Kidney (tissue), 14 donors: ENCODE results near the gene PIGL. TPM values are rescaled to one million over a fixed set of nuclear protein-coding genes. Genes with fewer than 3 reads are reported as not detected.
"Not testable (repeated sequence)": the region's sequence is repeated elsewhere in the genome, so short reads cannot be mapped to it uniquely, and the experiment has no call there.

Experiments used
- DNase-seq, 5 donors: peaks; one replicate each; pipeline ENCODE4 v3.0.0-alpha.2; 2013 to 2020
- FAIRE-seq: peaks from 2 replicates; lab custom pipeline; 2012; peaks lifted over from hg19 to GRCh38; lab: Jason Lieb, UNC
- H3K27ac ChIP-seq, 2 donors: one replicate each; pipeline ENCODE4 v1.7.0; 2013; ENCODE audit warnings: low read depth in 2 of 2, low read length in 2 of 2, inconsistent platforms in 1 of 2
- H3K27me3 ChIP-seq: one replicate; pipeline ENCODE4 v1.7.1; 2013; ENCODE audit warnings: low read length, inconsistent platforms; ENCODE audit not compliant: control insufficient read depth, insufficient read depth
- H3K36me3 ChIP-seq, 3 donors: one replicate each; pipeline versions ENCODE4 v1.7.0 to v1.7.1; 2013; ENCODE audit warnings: low read length in 3 of 3, control low read depth in 1 of 3, inconsistent platforms in 1 of 3; ENCODE audit not compliant: insufficient read depth in 3 of 3, control insufficient read depth in 2 of 3
- H3K4me1 ChIP-seq, 3 donors: one replicate each; pipeline versions ENCODE4 v1.7.0 to v1.7.1; 2013; ENCODE audit warnings: low read length in 3 of 3, inconsistent platforms in 1 of 3, low read depth in 1 of 3; ENCODE audit not compliant: control insufficient read depth in 2 of 3, insufficient read depth in 2 of 3
- H3K4me3 ChIP-seq, 3 donors: one replicate each; pipeline versions ENCODE4 v1.7.0 to v1.8.1; 2013; ENCODE audit warnings: low read length in 3 of 3, control low read depth in 1 of 3, inconsistent platforms in 1 of 3
- H3K9ac ChIP-seq, 3 donors: one replicate each; pipeline versions ENCODE4 v1.7.0 to v1.7.1; 2013; ENCODE audit warnings: low read length in 3 of 3, control low read depth in 1 of 3, inconsistent platforms in 1 of 3
- H3K9me3 ChIP-seq, 3 donors: one replicate each; pipeline versions ENCODE4 v1.7.0 to v1.7.1; 2013; ENCODE audit warnings: low read length in 3 of 3, control low read depth in 1 of 3, inconsistent platforms in 1 of 3; ENCODE audit not compliant: control insufficient read depth in 2 of 3, insufficient read depth in 1 of 3
- CTCF ChIP-seq: IDR thresholded peaks from 3 replicates; pipeline ENCODE4 v1.5.1; 2012; ENCODE audit warnings: mild to moderate bottlenecking, moderate library complexity, borderline replicate concordance; ENCODE audit not compliant: insufficient read depth; ENCODE audit errors: extremely low read depth
- intact Hi-C: fragments of 100-400 bp; cut with DNase I; formaldehyde crosslinking; loops from one replicate; pipeline ENCODE4 v1.11.1; 2022
- polyA plus RNA-seq: library from polyadenylated mRNA; stranded (reverse); fragments of 350-450 nt; fragmentation: Illumina TruSeq; extraction: RNeasy Lipid Tissue Mini Kit (QIAGEN cat#74804); gene quantifications from one replicate; pipeline ENCODE4 v1.2.3, GENCODE V29; 2014; ENCODE audit warnings: low read depth, low replicate concordance; ENCODE audit not compliant: insufficient read depth
- total RNA-seq: library from RNA; stranded (reverse); fragmentation: NEBNext Ultra II Directional; extraction: Animal tissue kit (Norgen Biotek cat#: 25700); gene quantifications from one replicate; pipeline ENCODE4 v1.2.1, GENCODE V29; 2021
- donor health status: control.
- donor health status: control.
- donor health status: control.
- donor health status: control.
- donor health status: control.
- donor health status: DM: yes; HTN: yes; CAD: no.
- donor health status: Normal renal cell carcinoma (clear cell type).

The PIGL gene
- total and polyA plus RNA-seq, 2 donors from 2014 or later = 13.6 to 33.5 TPM

- no peak overlapping the region for H3K4me3 ChIP-seq
- no peaks in the 10 kb centered on the region for H3K36me3 ChIP-seq
- H3K9ac ChIP-seq = no peak overlapping the region
- no peak for TF ChIP-seq CTCF
- FAIRE-seq (no peak), DNase-seq (no peak)
- H3K4me1 ChIP-seq = peaks cover 6 to 15% (median 12%) of the 10 kb centered on the region in 3 donors
- no peak overlapping the region for H3K27ac ChIP-seq
- no peaks in the 10 kb centered on the region for H3K27me3 ChIP-seq
- intact Hi-C loops = no loop called here
- no peaks in the 10 kb centered on the region for H3K9me3 ChIP-seq
Observed at GRCh38 chr17:16288860-16289571, 72.0 kb downstream of the PIGL start.

DNA sequence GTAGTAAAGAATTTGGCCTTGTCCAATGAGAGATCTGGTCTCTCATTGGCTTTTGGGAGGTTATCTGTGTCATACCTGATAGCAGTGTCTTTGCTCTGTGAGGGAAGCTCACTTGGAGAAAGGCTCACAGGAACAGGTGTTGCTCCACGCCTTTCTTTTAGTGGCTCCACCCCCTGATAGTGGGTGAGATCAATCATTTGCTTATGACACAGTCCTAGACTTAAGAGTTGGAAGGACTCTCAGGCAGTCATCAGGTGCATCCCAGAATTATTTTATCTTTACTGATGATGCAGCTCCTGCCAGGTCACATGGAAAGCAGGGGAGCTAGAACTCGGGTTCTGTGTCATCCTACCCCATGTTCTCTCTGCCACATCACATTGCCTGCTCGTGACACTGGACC is 76.9 kb downstream of the PIGL start:
- no peak overlapping the region for H3K4me3 ChIP-seq
- H3K27ac ChIP-seq = no peak overlapping the region
- peaks cover 0 to 8% (median 6%) of the 10 kb centered on the region in 3 donors for H3K4me1 ChIP-seq
- H3K27me3 ChIP-seq = no peaks in the 10 kb centered on the region
- H3K36me3 ChIP-seq = no peaks in the 10 kb centered on the region
- FAIRE-seq (no peak), DNase-seq (no peak)
- intact Hi-C loops = no loop called here
- H3K9ac ChIP-seq = no peak overlapping the region
- TF ChIP-seq CTCF = no peak
- no peaks in the 10 kb centered on the region for H3K9me3 ChIP-seq

GRCh38 chr17:16294560-16294959 is 77.5 kb downstream of the PIGL start:
- DNase-seq (no peak), FAIRE-seq (no peak)
- no peak for TF ChIP-seq CTCF
- Histone ChIP-seq H3K36me3 (no peaks in the 10 kb centered on the region), H3K4me1 (peaks cover 0 to 8% (median 6%) of the 10 kb centered on the region in 3 donors), H3K9me3 (no peaks in the 10 kb centered on the region), H3K27ac (no peak overlapping the region), H3K27me3 (no peaks in the 10 kb centered on the region), H3K9ac (no peak overlapping the region), H3K4me3 (no peak overlapping the region)
- intact Hi-C loops = no loop called here

- H3K9ac ChIP-seq, H3K36me3 ChIP-seq, FAIRE-seq, H3K4me3 ChIP-seq, H3K27ac ChIP-seq, H3K4me1 ChIP-seq, DNase-seq, H3K9me3 ChIP-seq, H3K27me3 ChIP-seq, intact Hi-C loops: not testable (repeated sequence)
Observed at GRCh38 chr17:16296072-16296471, 79.1 kb downstream of the PIGL start.
